Endothelial cell of umbilical vein (primary cell): ENCODE measurements around the gene TWIST2.

Experiments used
- CTCF ChIP-seq, 2 donors: IDR thresholded peaks; 1 replicate in 1 of 2; 2 replicates in 1 of 2; pipeline ENCODE4 v1.5.1; 2011; ENCODE audit warnings: low read length in 2 of 2, mild to moderate bottlenecking in 2 of 2, moderate library complexity in 2 of 2, control low read depth in 1 of 2, inconsistent platforms in 1 of 2, low read depth in 1 of 2; ENCODE audit not compliant: insufficient read depth in 1 of 2; ENCODE audit errors: extremely low read depth in 1 of 2
- EZH2 ChIP-seq: IDR thresholded peaks from 2 replicates; pipeline ENCODE4 v1.6.1; 2012; ENCODE audit warnings: borderline replicate concordance, low read depth, mild to moderate bottlenecking, moderate library complexity, low read length, inconsistent platforms; ENCODE audit not compliant: severe bottlenecking
- FOS ChIP-seq: IDR thresholded peaks from 2 replicates; pipeline ENCODE4 v1.6.1; 2011; ENCODE audit warnings: mild to moderate bottlenecking, low read length, moderate library complexity, borderline replicate concordance; ENCODE audit not compliant: insufficient read depth
- JUN ChIP-seq: IDR thresholded peaks from 2 replicates; pipeline ENCODE4 v1.6.1; 2011; ENCODE audit warnings: borderline replicate concordance, low read depth; ENCODE audit not compliant: insufficient read length, insufficient read depth
- MYC ChIP-seq: IDR thresholded peaks from one replicate; pipeline ENCODE4 v1.6.1; 2011; ENCODE audit warnings: mild to moderate bottlenecking, low read depth, low read length
- POLR2A ChIP-seq: IDR thresholded peaks from 2 replicates; pipeline ENCODE4 v1.6.1; 2012; ENCODE audit warnings: low read depth, mild to moderate bottlenecking, control low read depth, low read length
- POLR2AphosphoS5 ChIP-seq: IDR thresholded peaks from 2 replicates; pipeline ENCODE4 v1.6.1; 2012; ENCODE audit warnings: low read depth, mild to moderate bottlenecking, control low read depth, low read length, moderate library complexity; ENCODE audit not compliant: insufficient read depth
- TF ChIP-seq, protein P1 (sequence below): IDR thresholded peaks from 2 replicates; pipeline ENCODE4 v1.6.1; 2011; ENCODE audit not compliant: insufficient read depth, insufficient read length

DNA sequence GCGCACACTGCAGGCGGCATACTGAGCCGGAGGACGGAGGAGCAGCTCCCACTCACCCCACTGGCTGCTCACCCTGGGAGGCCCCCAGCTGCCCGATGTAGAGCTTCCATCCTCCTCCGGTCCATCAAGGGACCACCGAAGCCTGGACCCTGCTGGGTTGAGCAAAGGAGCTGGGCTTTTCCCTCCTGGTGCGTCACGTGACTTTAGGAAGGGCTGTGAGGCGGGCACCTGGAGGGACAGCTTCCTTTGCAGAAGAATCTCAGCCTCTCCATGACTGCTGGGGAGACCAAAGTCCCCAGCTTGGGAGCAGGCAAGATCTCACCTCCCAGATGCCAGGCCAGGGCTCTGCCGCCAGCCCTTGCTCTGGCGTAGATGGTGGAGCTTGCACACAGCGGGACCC, 102.7 kb downstream of the TWIST2 start:
- TF ChIP-seq, protein P1, sequence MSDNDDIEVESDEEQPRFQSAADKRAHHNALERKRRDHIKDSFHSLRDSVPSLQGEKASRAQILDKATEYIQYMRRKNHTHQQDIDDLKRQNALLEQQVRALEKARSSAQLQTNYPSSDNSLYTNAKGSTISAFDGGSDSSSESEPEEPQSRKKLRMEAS = no peak
- TF ChIP-seq CTCF (IDR thresholded peaks at IDR 0.05; ENCODE audit: extremely low read depth in 1 of 2, insufficient read depth in 1 of 2, low read depth in 1 of 2, low read length in 2 of 2) = no peak
- TF ChIP-seq POLR2A = no peak
- TF ChIP-seq POLR2AphosphoS5 = no peak
- no peak for TF ChIP-seq MYC
- TF ChIP-seq EZH2 = no peak
- TF ChIP-seq JUN = no peak
- no peak for TF ChIP-seq FOS
